ENCODE measurements around the gene STX7. TPM values are rescaled to one million over a fixed set of nuclear protein-coding genes. Genes with fewer than 3 reads are reported as not detected.

Gene STX7
- total RNA-seq, 1 experiment from 2014 or later = 27.8 TPM

DNA sequence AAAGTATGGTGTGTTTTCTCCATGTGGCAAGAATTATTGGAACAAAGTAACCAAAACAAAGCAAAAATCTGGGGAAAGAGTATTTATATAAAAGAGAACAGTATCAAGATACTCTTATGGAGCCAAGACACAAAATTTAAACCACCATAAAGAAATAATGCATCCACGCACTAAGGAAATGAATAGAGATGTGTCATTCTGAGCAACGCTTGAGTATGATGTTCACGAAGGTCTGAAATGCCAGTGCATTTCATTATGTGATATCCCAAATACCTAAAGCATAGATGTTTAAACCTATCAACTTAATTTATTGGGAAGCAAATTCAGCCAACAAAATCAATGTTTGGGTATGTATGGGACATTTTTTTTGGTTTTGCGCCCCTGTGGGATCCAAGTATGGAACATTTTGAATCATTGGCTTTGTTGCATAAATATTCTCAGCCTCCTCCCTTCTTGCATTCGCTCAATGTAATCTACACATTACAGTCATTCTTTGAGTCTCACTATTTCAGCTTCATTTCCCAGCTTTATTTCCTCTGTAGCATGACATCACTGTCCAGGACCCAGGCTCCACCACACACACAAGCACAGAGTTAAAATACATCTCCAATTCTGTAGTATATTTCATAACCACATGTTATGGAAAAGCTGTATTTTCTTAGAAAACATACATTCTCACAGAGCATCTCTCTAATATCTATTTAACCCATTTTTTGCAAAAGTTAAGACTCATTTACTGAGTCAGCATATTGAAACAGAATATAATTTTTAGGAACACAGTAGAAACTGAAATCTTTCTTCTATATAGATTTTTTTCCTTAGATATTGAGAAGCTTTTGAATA lies 100.0 kb downstream of the STX7 start:
- Histone ChIP-seq H3K36me3 (ENCODE audit: control insufficient read depth in 1 of 2, insufficient read depth in 2 of 2, low read length in 2 of 2) (no peaks in the 10 kb centered on the region), H3K27me3 (ENCODE audit: insufficient read depth, low read length) (no peaks in the 10 kb centered on the region), H3K27ac (ENCODE audit: low read depth, low read length) (no peak overlapping the region), H3K4me1 (ENCODE audit: control insufficient read depth in 1 of 2, insufficient read depth in 2 of 2, low read length in 2 of 2) (no peaks in the 10 kb centered on the region), H3K79me2 (ENCODE audit: insufficient read depth, low read length) (no peaks in the 10 kb centered on the region), H3K9me2 (ENCODE audit: insufficient read depth) (no peaks in the 10 kb centered on the region), H3K4me2 (ENCODE audit: low read length) (no peak overlapping the region), H2AFZ (ENCODE audit: low read depth, low read length, poor library complexity, severe bottlenecking) (no peak overlapping the region), H3K4me3 (replicated peaks in 1 of 2; ENCODE audit: low read depth in 1 of 2, low read length in 2 of 2) (no peak overlapping the region), H3K9me3 (ENCODE audit: control insufficient read depth in 1 of 2, insufficient read depth in 1 of 2, low read depth in 1 of 2, low read length in 2 of 2) (peaks cover 4 to 6% of the 10 kb centered on the region in 2 experiments; a peak in 1 of 4 replicates), H3K9ac (ENCODE audit: low read length) (no peak overlapping the region), H4K20me1 (ENCODE audit: insufficient read depth) (no peaks in the 10 kb centered on the region)
- no peak for DNase-seq (ENCODE audit: low read depth, low spot score)
- no peak for ATAC-seq
- intact Hi-C loops (cut with micrococcal nuclease) = no loop called here
- ChIA-PET RAD21 (ENCODE audit: low non-redundant PET in 1 of 2, low total read pairs in 2 of 2, uncharacterized antibody in 2 of 2, unreplicated experiment in 2 of 2) (no interaction called here), CTCF (no interaction called here), POLR2A (no interaction called here)
- no TSS peak for BruUV-seq (replicated peaks)
- no peak for TF ChIP-seq SIN3A (IDR thresholded peaks at IDR 0.05; ENCODE audit: low read depth)
- TF ChIP-seq CEBPB (IDR thresholded peaks at IDR 0.05; ENCODE audit: low read depth) = no peak
- no peak for TF ChIP-seq CBX3 (IDR thresholded peaks at IDR 0.05; ENCODE audit: low read depth)
- TF ChIP-seq YY1 (IDR thresholded peaks at IDR 0.05; ENCODE audit: extremely low read depth, insufficient replicate concordance, low read depth, low read length) = no peak
- no peak for TF ChIP-seq ZFX (IDR thresholded peaks at IDR 0.05)
- no peak for TF ChIP-seq FOSL1 (IDR thresholded peaks at IDR 0.05; ENCODE audit: low read depth)
- TF ChIP-seq, protein P1, sequence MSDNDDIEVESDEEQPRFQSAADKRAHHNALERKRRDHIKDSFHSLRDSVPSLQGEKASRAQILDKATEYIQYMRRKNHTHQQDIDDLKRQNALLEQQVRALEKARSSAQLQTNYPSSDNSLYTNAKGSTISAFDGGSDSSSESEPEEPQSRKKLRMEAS (IDR thresholded peaks at IDR 0.05) = no peak
- TF ChIP-seq ELF1 (IDR thresholded peaks at IDR 0.05; ENCODE audit: borderline replicate concordance, low read depth) = no peak
- TF ChIP-seq EZH2 (IDR thresholded peaks at IDR 0.05) = no peak
- TF ChIP-seq, protein P2, sequence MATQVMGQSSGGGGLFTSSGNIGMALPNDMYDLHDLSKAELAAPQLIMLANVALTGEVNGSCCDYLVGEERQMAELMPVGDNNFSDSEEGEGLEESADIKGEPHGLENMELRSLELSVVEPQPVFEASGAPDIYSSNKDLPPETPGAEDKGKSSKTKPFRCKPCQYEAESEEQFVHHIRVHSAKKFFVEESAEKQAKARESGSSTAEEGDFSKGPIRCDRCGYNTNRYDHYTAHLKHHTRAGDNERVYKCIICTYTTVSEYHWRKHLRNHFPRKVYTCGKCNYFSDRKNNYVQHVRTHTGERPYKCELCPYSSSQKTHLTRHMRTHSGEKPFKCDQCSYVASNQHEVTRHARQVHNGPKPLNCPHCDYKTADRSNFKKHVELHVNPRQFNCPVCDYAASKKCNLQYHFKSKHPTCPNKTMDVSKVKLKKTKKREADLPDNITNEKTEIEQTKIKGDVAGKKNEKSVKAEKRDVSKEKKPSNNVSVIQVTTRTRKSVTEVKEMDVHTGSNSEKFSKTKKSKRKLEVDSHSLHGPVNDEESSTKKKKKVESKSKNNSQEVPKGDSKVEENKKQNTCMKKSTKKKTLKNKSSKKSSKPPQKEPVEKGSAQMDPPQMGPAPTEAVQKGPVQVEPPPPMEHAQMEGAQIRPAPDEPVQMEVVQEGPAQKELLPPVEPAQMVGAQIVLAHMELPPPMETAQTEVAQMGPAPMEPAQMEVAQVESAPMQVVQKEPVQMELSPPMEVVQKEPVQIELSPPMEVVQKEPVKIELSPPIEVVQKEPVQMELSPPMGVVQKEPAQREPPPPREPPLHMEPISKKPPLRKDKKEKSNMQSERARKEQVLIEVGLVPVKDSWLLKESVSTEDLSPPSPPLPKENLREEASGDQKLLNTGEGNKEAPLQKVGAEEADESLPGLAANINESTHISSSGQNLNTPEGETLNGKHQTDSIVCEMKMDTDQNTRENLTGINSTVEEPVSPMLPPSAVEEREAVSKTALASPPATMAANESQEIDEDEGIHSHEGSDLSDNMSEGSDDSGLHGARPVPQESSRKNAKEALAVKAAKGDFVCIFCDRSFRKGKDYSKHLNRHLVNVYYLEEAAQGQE (IDR thresholded peaks at IDR 0.05; ENCODE audit: low read depth) = no peak
- TF ChIP-seq POLR2AphosphoS5 (IDR thresholded peaks at IDR 0.05; ENCODE audit: low read depth, low read length) = no peak
- TF ChIP-seq, protein P3, sequence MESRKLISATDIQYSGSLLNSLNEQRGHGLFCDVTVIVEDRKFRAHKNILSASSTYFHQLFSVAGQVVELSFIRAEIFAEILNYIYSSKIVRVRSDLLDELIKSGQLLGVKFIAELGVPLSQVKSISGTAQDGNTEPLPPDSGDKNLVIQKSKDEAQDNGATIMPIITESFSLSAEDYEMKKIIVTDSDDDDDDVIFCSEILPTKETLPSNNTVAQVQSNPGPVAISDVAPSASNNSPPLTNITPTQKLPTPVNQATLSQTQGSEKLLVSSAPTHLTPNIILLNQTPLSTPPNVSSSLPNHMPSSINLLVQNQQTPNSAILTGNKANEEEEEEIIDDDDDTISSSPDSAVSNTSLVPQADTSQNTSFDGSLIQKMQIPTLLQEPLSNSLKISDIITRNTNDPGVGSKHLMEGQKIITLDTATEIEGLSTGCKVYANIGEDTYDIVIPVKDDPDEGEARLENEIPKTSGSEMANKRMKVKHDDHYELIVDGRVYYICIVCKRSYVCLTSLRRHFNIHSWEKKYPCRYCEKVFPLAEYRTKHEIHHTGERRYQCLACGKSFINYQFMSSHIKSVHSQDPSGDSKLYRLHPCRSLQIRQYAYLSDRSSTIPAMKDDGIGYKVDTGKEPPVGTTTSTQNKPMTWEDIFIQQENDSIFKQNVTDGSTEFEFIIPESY (IDR thresholded peaks at IDR 0.05; ENCODE audit: extremely low read depth, insufficient replicate concordance, low read length) = no peak
- TF ChIP-seq, protein P4, sequence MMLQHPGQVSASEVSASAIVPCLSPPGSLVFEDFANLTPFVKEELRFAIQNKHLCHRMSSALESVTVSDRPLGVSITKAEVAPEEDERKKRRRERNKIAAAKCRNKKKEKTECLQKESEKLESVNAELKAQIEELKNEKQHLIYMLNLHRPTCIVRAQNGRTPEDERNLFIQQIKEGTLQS (IDR thresholded peaks at IDR 0.05) = no peak
- no peak for TF ChIP-seq JUND (IDR thresholded peaks at IDR 0.05)
- TF ChIP-seq SP1 (IDR thresholded peaks at IDR 0.05; ENCODE audit: low read depth) = no peak
